ENCODE data around the gene DHDH. TPM values are rescaled to one million over a fixed set of nuclear protein-coding genes. Genes with fewer than 3 reads are reported as not detected.
"Not testable (repeated sequence)": the region's sequence is repeated elsewhere in the genome, so short reads cannot be mapped to it uniquely, and the experiment has no call there.

The DHDH gene
- total RNA-seq (ENCODE audit: low replicate concordance), result 1.4 and 3.4 TPM in 2 replicates
- long read RNA-seq, partial matches to known transcripts, result 0 of 3 reads
- long read RNA-seq, other reads (novel, unspliced or antisense), result 0 of 3 reads

DNA sequence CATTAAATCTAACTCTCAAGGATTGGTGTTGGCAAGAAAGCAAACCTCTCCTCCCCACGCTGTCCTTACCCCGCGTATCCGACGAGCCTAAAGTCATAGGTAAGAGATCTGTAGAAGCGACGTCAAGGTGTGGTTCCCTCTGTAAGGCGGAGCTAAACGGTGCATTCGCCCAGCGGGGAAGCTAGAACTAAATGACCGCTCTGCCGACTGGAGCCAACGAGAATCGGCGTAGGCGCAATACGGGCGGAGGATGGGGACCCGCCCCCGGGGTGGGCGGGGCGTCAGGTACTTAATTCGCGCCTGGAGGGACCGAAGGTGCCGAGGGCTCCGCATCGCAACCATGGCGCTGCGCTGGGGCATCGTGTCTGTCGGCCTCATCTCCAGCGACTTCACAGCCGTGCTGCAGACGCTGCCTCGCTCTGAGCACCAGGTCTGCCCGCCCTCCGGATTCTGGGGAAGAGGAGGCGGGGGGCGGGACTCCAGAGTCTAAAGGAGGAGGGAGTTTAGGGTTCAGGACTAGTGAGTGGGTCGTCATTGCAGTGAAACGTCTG lies at the start of gene DHDH:
TSS of gene DHDH (plus strand) at position 318 of the 551 bp plus-strand sequence. CDS start at position 341, 23 bp downstream.
- H3K9me3 Mint-ChIP-seq, result no peaks in the 10 kb centered on the region
- peaks cover 7% of the 10 kb centered on the region for H3K27me3 Mint-ChIP-seq
- peak within 1 kb of the TSS; percentile 73 for H3K27ac Mint-ChIP-seq
- TF ChIP-seq, protein P1, sequence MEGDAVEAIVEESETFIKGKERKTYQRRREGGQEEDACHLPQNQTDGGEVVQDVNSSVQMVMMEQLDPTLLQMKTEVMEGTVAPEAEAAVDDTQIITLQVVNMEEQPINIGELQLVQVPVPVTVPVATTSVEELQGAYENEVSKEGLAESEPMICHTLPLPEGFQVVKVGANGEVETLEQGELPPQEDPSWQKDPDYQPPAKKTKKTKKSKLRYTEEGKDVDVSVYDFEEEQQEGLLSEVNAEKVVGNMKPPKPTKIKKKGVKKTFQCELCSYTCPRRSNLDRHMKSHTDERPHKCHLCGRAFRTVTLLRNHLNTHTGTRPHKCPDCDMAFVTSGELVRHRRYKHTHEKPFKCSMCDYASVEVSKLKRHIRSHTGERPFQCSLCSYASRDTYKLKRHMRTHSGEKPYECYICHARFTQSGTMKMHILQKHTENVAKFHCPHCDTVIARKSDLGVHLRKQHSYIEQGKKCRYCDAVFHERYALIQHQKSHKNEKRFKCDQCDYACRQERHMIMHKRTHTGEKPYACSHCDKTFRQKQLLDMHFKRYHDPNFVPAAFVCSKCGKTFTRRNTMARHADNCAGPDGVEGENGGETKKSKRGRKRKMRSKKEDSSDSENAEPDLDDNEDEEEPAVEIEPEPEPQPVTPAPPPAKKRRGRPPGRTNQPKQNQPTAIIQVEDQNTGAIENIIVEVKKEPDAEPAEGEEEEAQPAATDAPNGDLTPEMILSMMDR (conservative IDR thresholded peaks at IDR 0.05), result no peak
- H3K4me3 Mint-ChIP-seq, result peak within 1 kb of the TSS; percentile 87
- DNase-seq (ENCODE audit: extremely low spot score, unreplicated experiment), result peak; percentile 84
- peaks cover 3% of the 10 kb centered on the region for H3K36me3 Mint-ChIP-seq
- H3K4me1 Mint-ChIP-seq (ENCODE audit: unreplicated experiment), result peaks cover 6% of the 10 kb centered on the region

DNA sequence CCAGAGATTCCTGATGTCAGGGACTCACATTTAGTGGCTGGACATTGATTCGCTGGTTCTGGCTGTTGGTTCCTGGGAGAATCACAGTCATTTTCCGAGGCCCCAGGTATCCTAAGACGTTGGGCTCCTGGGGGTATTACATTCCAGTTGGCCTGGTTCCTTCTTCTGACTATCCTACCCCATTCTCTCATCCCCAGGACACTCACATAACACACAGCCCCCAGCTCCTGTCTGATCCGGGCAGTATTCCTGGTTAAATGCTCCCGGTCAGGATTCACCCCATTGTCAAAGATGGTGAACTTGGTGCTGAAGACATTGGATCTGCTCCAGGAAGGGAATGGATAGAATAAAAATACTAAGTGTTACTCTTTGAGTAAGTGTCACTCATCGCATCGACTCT lies 49.8 kb upstream of the DHDH start:
- Mint-ChIP-seq H3K4me3 (no peak overlapping the region), H3K27ac (no peak overlapping the region), H3K4me1 (ENCODE audit: unreplicated experiment) (no peaks in the 10 kb centered on the region), H3K9me3 (peaks cover 4% of the 10 kb centered on the region), H3K27me3 (no peaks in the 10 kb centered on the region), H3K36me3 (peaks cover under 1% of the 10 kb centered on the region)
- TF ChIP-seq, protein P1 (conservative IDR thresholded peaks at IDR 0.05), result no peak
- DNase-seq (ENCODE audit: extremely low spot score, unreplicated experiment), result no peak

GRCh38 chr19:48887861-48888612 lies 45.5 kb upstream of the DHDH start:
- H3K4me1 Mint-ChIP-seq (ENCODE audit: unreplicated experiment), result no peaks in the 10 kb centered on the region
- TF ChIP-seq, protein P1 (conservative IDR thresholded peaks at IDR 0.05), result no peak
- H3K4me3 Mint-ChIP-seq, result no peak overlapping the region
- no peak overlapping the region for H3K27ac Mint-ChIP-seq
- H3K9me3 Mint-ChIP-seq, result no peaks in the 10 kb centered on the region
- no peak for DNase-seq (ENCODE audit: extremely low spot score, unreplicated experiment)
- H3K27me3 Mint-ChIP-seq, result no peaks in the 10 kb centered on the region
- H3K36me3 Mint-ChIP-seq, result no peaks in the 10 kb centered on the region

DNA sequence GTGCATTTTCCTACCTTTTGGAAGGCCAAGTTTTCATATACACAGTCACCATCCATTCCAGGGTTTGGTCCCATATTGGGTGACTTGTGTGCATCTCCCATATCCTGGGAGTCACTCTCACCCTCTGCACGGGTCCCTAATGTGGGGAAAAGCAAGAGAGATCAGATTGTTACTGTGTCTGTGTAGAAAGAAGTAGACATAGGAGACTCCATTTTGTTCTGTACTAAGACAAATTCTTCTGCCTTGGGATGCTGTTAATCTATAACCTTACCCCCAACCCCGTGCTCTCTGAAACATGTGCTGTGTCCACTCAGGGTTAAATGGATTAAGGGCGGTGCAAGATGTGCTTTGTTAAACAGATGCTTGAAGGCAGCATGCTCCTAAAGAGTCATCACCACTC lies 44.0 kb upstream of the DHDH start:
- not testable (repeated sequence) for H3K4me1 Mint-ChIP-seq (ENCODE audit: unreplicated experiment); H3K36me3 Mint-ChIP-seq; H3K4me3 Mint-ChIP-seq; H3K27me3 Mint-ChIP-seq; H3K9me3 Mint-ChIP-seq; H3K27ac Mint-ChIP-seq; DNase-seq (ENCODE audit: extremely low spot score, unreplicated experiment)

DNA sequence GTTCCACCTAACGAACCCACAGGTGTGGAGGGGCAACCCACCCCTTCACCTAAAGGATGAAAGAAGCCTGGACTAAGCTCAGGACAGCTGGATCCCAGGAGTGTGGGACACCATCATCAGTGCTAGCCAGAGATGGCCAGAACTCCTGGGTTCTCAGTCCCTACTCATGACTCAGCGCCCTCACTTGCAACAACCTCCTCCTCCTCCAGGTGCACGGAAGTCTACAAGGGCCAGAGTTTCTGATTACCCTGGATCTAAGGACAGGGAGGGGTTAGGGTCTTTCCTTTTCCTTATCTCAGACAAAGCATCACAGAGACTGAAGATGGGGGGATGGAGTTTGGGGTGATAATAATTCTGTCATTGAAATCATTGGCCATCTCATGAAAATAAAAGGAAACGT lies 42.9 kb upstream of the DHDH start:
- Mint-ChIP-seq H3K4me1 (ENCODE audit: unreplicated experiment) (no peaks in the 10 kb centered on the region), H3K36me3 (no peaks in the 10 kb centered on the region), H3K9me3 (no peaks in the 10 kb centered on the region), H3K4me3 (no peak overlapping the region), H3K27ac (no peak overlapping the region), H3K27me3 (no peaks in the 10 kb centered on the region)
- DNase-seq (ENCODE audit: extremely low spot score, unreplicated experiment), result no peak
- TF ChIP-seq, protein P1 (conservative IDR thresholded peaks at IDR 0.05), result no peak

DNA sequence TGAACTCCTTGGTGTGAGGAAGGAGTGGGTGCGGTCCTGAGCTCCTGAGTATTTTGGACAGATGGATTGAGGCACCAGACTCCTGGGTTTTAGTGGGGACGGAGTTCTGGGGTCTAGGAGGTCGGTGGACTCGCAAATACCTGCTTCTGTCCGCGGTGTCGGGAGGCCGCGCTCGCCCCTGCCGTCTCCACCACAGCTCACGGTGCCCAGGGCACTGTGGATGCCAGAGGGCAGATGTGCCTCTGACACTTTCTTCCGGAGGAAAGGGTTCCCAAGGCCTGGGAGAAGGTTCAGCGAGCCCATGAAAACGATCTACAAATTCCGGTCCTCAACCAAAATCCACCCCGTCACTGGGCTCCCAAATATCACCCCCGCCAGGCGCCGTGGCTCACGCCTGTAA lies 38.3 kb upstream of the DHDH start:
- H3K36me3 Mint-ChIP-seq, result peaks cover 5% of the 10 kb centered on the region
- no peak overlapping the region for H3K4me3 Mint-ChIP-seq
- TF ChIP-seq, protein P1 (conservative IDR thresholded peaks at IDR 0.05), result no peak
- no peaks in the 10 kb centered on the region for H3K27me3 Mint-ChIP-seq
- peaks cover 6% of the 10 kb centered on the region for H3K4me1 Mint-ChIP-seq (ENCODE audit: unreplicated experiment)
- H3K27ac Mint-ChIP-seq, result no peak overlapping the region
- DNase-seq (ENCODE audit: extremely low spot score, unreplicated experiment), result no peak
- no peaks in the 10 kb centered on the region for H3K9me3 Mint-ChIP-seq
